ENCODE measurements around the gene PROZ.

- no peak for TF ChIP-seq EZH2phosphoT487 (IDR thresholded peaks at IDR 0.05; ENCODE audit: insufficient read depth, low read depth)
- no peak for TF ChIP-seq EZH2 (IDR thresholded peaks at IDR 0.05; ENCODE audit: insufficient read depth, poor library complexity, severe bottlenecking)
Observed at GRCh38 chr13:113205428-113205931, 47.0 kb downstream of the PROZ start.
